DMS79 (cell line): ENCODE data around the gene ZKSCAN3.
A peak's percentile ranks its signal among the peaks of the same experiment; 100 is the strongest.
"Not testable (repeated sequence)": the region's sequence is repeated elsewhere in the genome, so short reads cannot be mapped to it uniquely, and the experiment has no call there.

Experiments used
- DNase-seq: peaks from one replicate; lab custom pipeline; 2025; lab: John Stamatoyannopoulos, UW

ZKSCAN3 gene

GRCh38 chr6:28343898-28344677, 5.7 kb upstream of the ZKSCAN3 start:
- no peak for DNase-seq

GRCh38 chr6:28345201-28345600, 4.5 kb upstream of the ZKSCAN3 start:
- DNase-seq, result no peak

- no peak for DNase-seq
Observed at GRCh38 chr6:28347119-28347518, 2.6 kb upstream of the ZKSCAN3 start.

- no peak for DNase-seq
Observed at GRCh38 chr6:28349344-28349891, 329 bp upstream of the ZKSCAN3 start.

GRCh38 chr6:28351087-28351486, 1.3 kb downstream of the ZKSCAN3 start:
- no peak for DNase-seq

GRCh38 chr6:28351493-28351925, 1.8 kb downstream of the ZKSCAN3 start:
- no peak for DNase-seq

- no peak for DNase-seq
Observed at GRCh38 chr6:28353356-28353755, 3.6 kb downstream of the ZKSCAN3 start.

- DNase-seq, result peak; percentile 40
Observed at GRCh38 chr6:28353981-28354676, 4.4 kb downstream of the ZKSCAN3 start.

- no peak for DNase-seq
Observed at GRCh38 chr6:28354688-28355554, 5.2 kb downstream of the ZKSCAN3 start.

GRCh38 chr6:28355743-28356665, 6.3 kb downstream of the ZKSCAN3 start:
- DNase-seq, result peak; percentile 73

- no peak for DNase-seq
Observed at GRCh38 chr6:28356666-28357020, 6.9 kb downstream of the ZKSCAN3 start.

GRCh38 chr6:28357036-28357435, 7.3 kb downstream of the ZKSCAN3 start:
- no peak for DNase-seq

GRCh38 chr6:28359562-28359961, 9.8 kb downstream of the ZKSCAN3 start:
- DNase-seq, result not testable (repeated sequence)

- no peak for DNase-seq
Observed at GRCh38 chr6:28360961-28361360, 11.2 kb downstream of the ZKSCAN3 start.

GRCh38 chr6:28365590-28365989, 15.8 kb downstream of the ZKSCAN3 start:
- not testable (repeated sequence) for DNase-seq

- DNase-seq, result no peak
Observed at GRCh38 chr6:28368522-28368921, 18.8 kb downstream of the ZKSCAN3 start.

GRCh38 chr6:28369463-28369862, 19.7 kb downstream of the ZKSCAN3 start:
- no peak for DNase-seq

GRCh38 chr6:28370440-28370839, 20.7 kb downstream of the ZKSCAN3 start:
- DNase-seq, result no peak

GRCh38 chr6:28371280-28371679, 21.5 kb downstream of the ZKSCAN3 start:
- no peak for DNase-seq

- DNase-seq, result no peak
Observed at GRCh38 chr6:28371706-28372451, 22.1 kb downstream of the ZKSCAN3 start.
